KOPT-K1 (cell line): ENCODE results near the gene PTPN11.
"Not testable (repeated sequence)": the region's sequence is repeated elsewhere in the genome, so short reads cannot be mapped to it uniquely, and the experiment has no call there.

Experiments
- H3K27ac ChIP-seq: fragments of 200-600 bp; sonication (generic); 2 replicates; pipeline ENCODE4 v1.5.1; 2016; ENCODE audit warnings: antibody characterized with exemption, mild to moderate bottlenecking, low read depth, low read length; ENCODE audit not compliant: poor library complexity, severe bottlenecking
- H3K36me3 ChIP-seq: fragments of 200-600 bp; sonication (generic); 2 replicates; pipeline ENCODE4 v1.5.1; 2017; ENCODE audit warnings: antibody characterized with exemption, mild to moderate bottlenecking, low read length, moderate library complexity; ENCODE audit not compliant: insufficient read depth
- H3K9me3 ChIP-seq: fragments of 200-600 bp; sonication (generic); 2 replicates; pipeline ENCODE4 v1.5.1; 2017; ENCODE audit warnings: antibody characterized with exemption, low read length, mild to moderate bottlenecking; ENCODE audit not compliant: insufficient read depth, poor library complexity, severe bottlenecking

PTPN11 gene

GRCh38 chr12:112424126-112424525 lies 5.4 kb downstream of the PTPN11 start:
- Histone ChIP-seq H3K27ac (no peak overlapping the region), H3K36me3 (peaks cover 40% of the 10 kb centered on the region), H3K9me3 (no peaks in the 10 kb centered on the region)

- H3K27ac ChIP-seq: no peak overlapping the region
- H3K9me3 ChIP-seq: no peaks in the 10 kb centered on the region
- H3K36me3 ChIP-seq: peaks cover 52% of the 10 kb centered on the region
Measured at GRCh38 chr12:112425582-112426382, 7.0 kb downstream of the PTPN11 start.

GRCh38 chr12:112427760-112428159 lies 9.0 kb downstream of the PTPN11 start:
- no peak overlapping the region for H3K27ac ChIP-seq
- H3K36me3 ChIP-seq: peaks cover 51% of the 10 kb centered on the region
- no peaks in the 10 kb centered on the region for H3K9me3 ChIP-seq

- peaks cover 32% of the 10 kb centered on the region for H3K36me3 ChIP-seq
- H3K9me3 ChIP-seq: no peaks in the 10 kb centered on the region
- H3K27ac ChIP-seq: no peak overlapping the region
Measured at GRCh38 chr12:112430929-112431328, 12.2 kb downstream of the PTPN11 start.

GRCh38 chr12:112431965-112432364 lies 13.2 kb downstream of the PTPN11 start:
- Histone ChIP-seq H3K36me3 (peaks cover 26% of the 10 kb centered on the region), H3K27ac (no peak overlapping the region)

GRCh38 chr12:112433551-112433950 lies 14.8 kb downstream of the PTPN11 start:
- Histone ChIP-seq H3K27ac (no peak overlapping the region), H3K9me3 (no peaks in the 10 kb centered on the region), H3K36me3 (peaks cover 17% of the 10 kb centered on the region)

More at GRCh38 chr12:112431965-112432364, 13.2 kb downstream of the PTPN11 start:
- H3K9me3 ChIP-seq: no peaks in the 10 kb centered on the region

- H3K36me3 ChIP-seq, H3K27ac ChIP-seq, H3K9me3 ChIP-seq: not testable (repeated sequence)
Measured at GRCh38 chr12:112438645-112439044, 19.9 kb downstream of the PTPN11 start.

- peaks cover 10% of the 10 kb centered on the region; the same call in 1 of the 2 replicates for H3K36me3 ChIP-seq
- H3K9me3 ChIP-seq: no peaks in the 10 kb centered on the region
- no peak overlapping the region for H3K27ac ChIP-seq
Measured at GRCh38 chr12:112439769-112440168, 21.0 kb downstream of the PTPN11 start.

GRCh38 chr12:112440653-112441052 lies 21.9 kb downstream of the PTPN11 start:
- H3K27ac ChIP-seq, H3K9me3 ChIP-seq: not testable (repeated sequence)
- peaks cover 11% of the 10 kb centered on the region; the same call in 1 of the 2 replicates for H3K36me3 ChIP-seq

- peaks cover 41% of the 10 kb centered on the region for H3K36me3 ChIP-seq
- no peaks in the 10 kb centered on the region for H3K9me3 ChIP-seq
- H3K27ac ChIP-seq: no peak overlapping the region
Measured at GRCh38 chr12:112443916-112444315, 25.2 kb downstream of the PTPN11 start.

- peaks cover 63% of the 10 kb centered on the region for H3K36me3 ChIP-seq
- no peak overlapping the region for H3K27ac ChIP-seq
- no peaks in the 10 kb centered on the region for H3K9me3 ChIP-seq
Measured at GRCh38 chr12:112446008-112446725, 27.4 kb downstream of the PTPN11 start.

- peaks cover 72% of the 10 kb centered on the region for H3K36me3 ChIP-seq
- no peaks in the 10 kb centered on the region for H3K9me3 ChIP-seq
- no peak overlapping the region for H3K27ac ChIP-seq
Measured at GRCh38 chr12:112447106-112447505, 28.4 kb downstream of the PTPN11 start.

GRCh38 chr12:112448165-112448564 lies 29.4 kb downstream of the PTPN11 start:
- not testable (repeated sequence) for H3K9me3 ChIP-seq, H3K27ac ChIP-seq
- H3K36me3 ChIP-seq: peaks cover 79% of the 10 kb centered on the region

- Histone ChIP-seq H3K27ac (no peak overlapping the region), H3K9me3 (no peaks in the 10 kb centered on the region), H3K36me3 (peaks cover 95% of the 10 kb centered on the region)
Measured at GRCh38 chr12:112450725-112451124, 32.0 kb downstream of the PTPN11 start.

GRCh38 chr12:112456029-112456428 lies 37.3 kb downstream of the PTPN11 start:
- H3K27ac ChIP-seq: no peak overlapping the region
- H3K9me3 ChIP-seq: no peaks in the 10 kb centered on the region
- peaks cover 96% of the 10 kb centered on the region for H3K36me3 ChIP-seq
